Measurements from ENCODE around the gene ZNF365.

GRCh38 chr10:62396864-62397263 lies 22.7 kb downstream of the ZNF365 start:
- no peak for TF ChIP-seq CTCF (IDR thresholded peaks at IDR 0.05)
- TF ChIP-seq POLR2AphosphoS5 (IDR thresholded peaks at IDR 0.05; ENCODE audit: low read depth, low read length): no peak
- TF ChIP-seq SIN3A (IDR thresholded peaks at IDR 0.05; ENCODE audit: borderline replicate concordance, insufficient read depth, low read depth, low read length): no peak

Measured in Panc1 (cell line).